Endothelial cell of umbilical vein (primary cell): ENCODE measurements around the gene USP2. TPM values are rescaled to one million over a fixed set of nuclear protein-coding genes. Genes with fewer than 3 reads are reported as not detected.

ENCODE experiments used
- BruUV-seq: library from RNA; stranded (reverse); fragments of 400-500 nt; replicated peaks from 2 replicates; lab custom pipeline; 2021; lab: Mats Ljungman, UMichigan
- CTCF ChIA-PET: fragments of 300-600, 350-600 bp; sonication (Branson Sonifier 250); formaldehyde crosslinking; loops from one replicate; lab custom pipeline; 2021; ENCODE audit warnings: antibody characterized with exemption, inconsistent platforms; lab: Charles Lee
- POLR2A ChIA-PET: fragments of 300-600, 350-600 bp; sonication (Branson Sonifier 250); formaldehyde crosslinking; loops from one replicate; lab custom pipeline; 2021; ENCODE audit warnings: antibody characterized with exemption, inconsistent platforms; lab: Charles Lee
- DNase-seq: peaks from one replicate; pipeline ENCODE4 v3.0.0-alpha.2; 2011; ENCODE audit warnings: low read depth, low spot score
- FAIRE-seq: peaks from 2 replicates; lab custom pipeline; 2011; peaks lifted over from hg19 to GRCh38; lab: Jason Lieb, UNC
- H2AFZ ChIP-seq: 2 replicates; pipeline ENCODE4 v1.6.0; 2012; ENCODE audit warnings: low read depth, low read length, control low read depth, inconsistent platforms
- H3K27ac ChIP-seq: 2 replicates; pipeline ENCODE4 v1.5.1; 2011; ENCODE audit warnings: low read depth, mild to moderate bottlenecking, control low read depth, low read length, moderate library complexity; ENCODE audit not compliant: insufficient read depth
- H3K27me3 ChIP-seq, 2 experiments: 2 replicates each; pipeline versions ENCODE4 v1.6.0 to v1.6.1; 2011; ENCODE audit warnings: low read length in 2 of 2, mixed read lengths in 1 of 2; ENCODE audit not compliant: control insufficient read depth in 2 of 2, insufficient read depth in 2 of 2
- H3K36me3 ChIP-seq, 2 experiments: 2 replicates in 1 of 2; 3 replicates in 1 of 2; pipeline ENCODE4 v1.5.1; 2011; ENCODE audit warnings: low read length in 2 of 2, mild to moderate bottlenecking in 1 of 2, moderate library complexity in 1 of 2; ENCODE audit not compliant: control insufficient read depth in 2 of 2, insufficient read depth in 2 of 2; ENCODE audit errors: extremely low read depth in 1 of 2
- H3K4me1 ChIP-seq: 3 replicates; pipeline ENCODE4 v1.5.1; 2011; ENCODE audit warnings: mild to moderate bottlenecking, low read length; ENCODE audit not compliant: control insufficient read depth, insufficient read depth; ENCODE audit errors: extremely low read depth
- H3K4me2 ChIP-seq: 2 replicates; pipeline ENCODE4 v1.6.1; 2011; ENCODE audit warnings: low read length, control low read depth, mixed read lengths; ENCODE audit not compliant: insufficient read depth
- H3K4me3 ChIP-seq, 3 experiments: fragments of 200-600 bp in 1 of 3; sonication (generic), shearing (Covaris generic) in 1 of 3; replicated peaks in 1 of 3; 2 replicates each; pipeline ENCODE4 v1.5.1; 2011 to 2016; ENCODE audit warnings: control low read depth in 3 of 3, low read length in 3 of 3, mild to moderate bottlenecking in 2 of 3, inconsistent platforms in 1 of 3, low read depth in 1 of 3, moderate library complexity in 1 of 3; ENCODE audit not compliant: insufficient read depth in 1 of 3
- H3K79me2 ChIP-seq: 2 replicates; pipeline ENCODE4 v1.6.0; 2012; ENCODE audit warnings: low read length, inconsistent platforms; ENCODE audit not compliant: control insufficient read depth, insufficient read depth
- H3K9ac ChIP-seq: replicated peaks from 2 replicates; pipeline ENCODE3; 2011; ENCODE audit warnings: low read length, control low read depth; ENCODE audit not compliant: insufficient read depth; ENCODE audit errors: extremely low read depth
- H3K9me1 ChIP-seq: replicated peaks from 3 replicates; pipeline ENCODE4 v1.6.0; 2011; ENCODE audit warnings: mild to moderate bottlenecking, low read length; ENCODE audit not compliant: control insufficient read depth, insufficient read depth; ENCODE audit errors: extremely low read depth
- H3K9me3 ChIP-seq: replicated peaks from 2 replicates; pipeline ENCODE4 v1.5.1; 2012; ENCODE audit warnings: low read length, inconsistent platforms; ENCODE audit not compliant: control insufficient read depth, insufficient read depth
- H4K20me1 ChIP-seq: replicated peaks from 2 replicates; pipeline ENCODE3; 2011; ENCODE audit warnings: mild to moderate bottlenecking, low read length; ENCODE audit not compliant: control insufficient read depth, insufficient read depth; ENCODE audit errors: extremely low read depth
- CTCF ChIP-seq, 2 donors: IDR thresholded peaks; 1 replicate in 1 of 2; 2 replicates in 1 of 2; pipeline ENCODE4 v1.5.1; 2011; ENCODE audit warnings: low read length in 2 of 2, mild to moderate bottlenecking in 2 of 2, moderate library complexity in 2 of 2, control low read depth in 1 of 2, inconsistent platforms in 1 of 2, low read depth in 1 of 2; ENCODE audit not compliant: insufficient read depth in 1 of 2; ENCODE audit errors: extremely low read depth in 1 of 2
- FOS ChIP-seq: IDR thresholded peaks from 2 replicates; pipeline ENCODE4 v1.6.1; 2011; ENCODE audit warnings: mild to moderate bottlenecking, low read length, moderate library complexity, borderline replicate concordance; ENCODE audit not compliant: insufficient read depth
- JUN ChIP-seq: IDR thresholded peaks from 2 replicates; pipeline ENCODE4 v1.6.1; 2011; ENCODE audit warnings: borderline replicate concordance, low read depth; ENCODE audit not compliant: insufficient read length, insufficient read depth
- MAX ChIP-seq: IDR thresholded peaks from 2 replicates; pipeline ENCODE4 v1.6.1; 2011; ENCODE audit not compliant: insufficient read depth, insufficient read length
- MYC ChIP-seq: IDR thresholded peaks from one replicate; pipeline ENCODE4 v1.6.1; 2011; ENCODE audit warnings: mild to moderate bottlenecking, low read depth, low read length
- POLR2A ChIP-seq: IDR thresholded peaks from 2 replicates; pipeline ENCODE4 v1.6.1; 2012; ENCODE audit warnings: low read depth, mild to moderate bottlenecking, control low read depth, low read length
- POLR2AphosphoS5 ChIP-seq: IDR thresholded peaks from 2 replicates; pipeline ENCODE4 v1.6.1; 2012; ENCODE audit warnings: low read depth, mild to moderate bottlenecking, control low read depth, low read length, moderate library complexity; ENCODE audit not compliant: insufficient read depth
- dilution Hi-C: fragments of 300-500 bp; cut with MboI; formaldehyde crosslinking; loops from one replicate; pipeline ENCODE4 v1.15.0; 2019; ENCODE audit warnings: low sequenced_read_pairs; ENCODE audit not compliant: extremely low pct_ligation_motif_present
- intact Hi-C: fragments of 100-400 bp; cut with micrococcal nuclease; formaldehyde crosslinking; loops from one replicate; pipeline ENCODE4 v1.10.0; 2022
- polyA plus RNA-seq, 4 experiments: library from polyadenylated mRNA; depleted of rRNA in 3 of 4; stranded (reverse) in 3 of 4; unstranded in 1 of 4; fragments of >200 nt; gene quantifications; 2 replicates each; pipeline versions ENCODE4 v1.2.1 to v1.2.3, GENCODE V29; 2011 to 2012; ENCODE audit warnings: missing spikeins in 1 of 4
- total RNA-seq: library from RNA; stranded (reverse); gene quantifications from 2 replicates; pipeline ENCODE4 v1.2.3, GENCODE V29; 2021

The USP2 gene
- total and polyA plus RNA-seq, 2 donors (not counting 3 experiments of a cell fraction or from before 2014, with no cell fraction given): 0.21 to 1.2 TPM

- peaks cover 26 to 32% of the 10 kb centered on the region in 2 experiments for H3K27me3 ChIP-seq
- no peak overlapping the region for H3K9ac ChIP-seq
- POLR2A ChIA-PET: no interaction called here
- H3K79me2 ChIP-seq: no peaks in the 10 kb centered on the region
- dilution Hi-C loops: no loop called here
- H3K4me2 ChIP-seq: no peak overlapping the region
- H3K4me3 ChIP-seq: no peak overlapping the region
- DNase-seq (no peak), FAIRE-seq (no peak)
- H4K20me1 ChIP-seq: no peaks in the 10 kb centered on the region
- BruUV-seq: no TSS peak
- H2AFZ ChIP-seq: no peak overlapping the region
- H3K4me1 ChIP-seq: no peaks in the 10 kb centered on the region
- no peaks in the 10 kb centered on the region for H3K9me1 ChIP-seq
- no peaks in the 10 kb centered on the region for H3K36me3 ChIP-seq
- H3K9me3 ChIP-seq: no peaks in the 10 kb centered on the region
- TF ChIP-seq MAX (no peak), CTCF (IDR thresholded peaks at IDR 0.05; ENCODE audit: extremely low read depth in 1 of 2, insufficient read depth in 1 of 2, low read depth in 1 of 2, low read length in 2 of 2) (no peak), FOS (no peak), JUN (no peak), MYC (no peak), POLR2AphosphoS5 (no peak), POLR2A (no peak)
- intact Hi-C loops: no loop called here
- no peak overlapping the region for H3K27ac ChIP-seq
- CTCF ChIA-PET: no interaction called here
These were observed 38.5 kb upstream of the USP2 start for GRCh38 chr11:119419834-119420492.
